ENCODE results near the gene SMAGP. TPM values are rescaled to one million over a fixed set of nuclear protein-coding genes. Genes with fewer than 3 reads are reported as not detected.

The SMAGP gene
- total RNA-seq, 1 donor, result 29.3 TPM

- no peak overlapping the region for H3K4me3 ChIP-seq (ENCODE audit: low read depth, low read length)
- no peak for TF ChIP-seq CTCF (IDR thresholded peaks at IDR 0.05; ENCODE audit: insufficient read depth, low read length)
- no peak for DNase-seq (ENCODE audit: low read depth)
Measured at GRCh38 chr12:51214895-51215294, 55.3 kb downstream of the SMAGP start.

- no peak for TF ChIP-seq CTCF (IDR thresholded peaks at IDR 0.05; ENCODE audit: insufficient read depth, low read length)
Measured at GRCh38 chr12:51210690-51211395, 59.4 kb downstream of the SMAGP start.

GRCh38 chr12:51209259-51209658 is 61.0 kb downstream of the SMAGP start:
- H3K4me3 ChIP-seq (ENCODE audit: low read depth, low read length), result no peak overlapping the region
- no peak for DNase-seq (ENCODE audit: low read depth)
- no peak for TF ChIP-seq CTCF (IDR thresholded peaks at IDR 0.05; ENCODE audit: insufficient read depth, low read length)

More at GRCh38 chr12:51210690-51211395, 59.4 kb downstream of the SMAGP start:
- DNase-seq (ENCODE audit: low read depth), result no peak
- H3K4me3 ChIP-seq (ENCODE audit: low read depth, low read length), result no peak overlapping the region

- no peak for TF ChIP-seq CTCF (IDR thresholded peaks at IDR 0.05; ENCODE audit: insufficient read depth, low read length)
- DNase-seq (ENCODE audit: low read depth), result no peak
Measured at GRCh38 chr12:51208016-51208660, 62.1 kb downstream of the SMAGP start.

GRCh38 chr12:51205350-51205749 is 64.9 kb downstream of the SMAGP start:
- H3K4me3 ChIP-seq (ENCODE audit: low read depth, low read length), result no peak overlapping the region
- no peak for TF ChIP-seq CTCF (IDR thresholded peaks at IDR 0.05; ENCODE audit: insufficient read depth, low read length)
- no peak for DNase-seq (ENCODE audit: low read depth)

More at GRCh38 chr12:51208016-51208660, 62.1 kb downstream of the SMAGP start:
- H3K4me3 ChIP-seq (ENCODE audit: low read depth, low read length), result no peak overlapping the region

- H3K4me3 ChIP-seq (ENCODE audit: low read depth, low read length), result no peak overlapping the region
- no peak for TF ChIP-seq CTCF (IDR thresholded peaks at IDR 0.05; ENCODE audit: insufficient read depth, low read length)
- DNase-seq (ENCODE audit: low read depth), result no peak
Measured at GRCh38 chr12:51202718-51203117, 67.5 kb downstream of the SMAGP start.
